Subcutaneous adipose tissue (tissue), 4 donors: ENCODE results near the gene FSCN2. TPM values are rescaled to one million over a fixed set of nuclear protein-coding genes. Genes with fewer than 3 reads are reported as not detected.

Experiments used
- total RNA-seq, 4 donors: library from RNA; depleted of rRNA; stranded (reverse); fragments of >200 nt; gene quantifications; one replicate each; pipeline ENCODE4 v1.1.0, GENCODE V29; 2016
- TF ChIP-seq, protein P1 (sequence below): fragments of 450-650 bp; IDR thresholded peaks from one replicate; pipeline ENCODE4 v1.5.1; 2016; ENCODE audit warnings: low read depth, mild to moderate bottlenecking, control low read depth, antibody characterized with exemption, moderate library complexity

The FSCN2 gene
- total RNA-seq, 4 donors from 2014 or later = 0.88 to 1.0 TPM; not detected in 2

DNA sequence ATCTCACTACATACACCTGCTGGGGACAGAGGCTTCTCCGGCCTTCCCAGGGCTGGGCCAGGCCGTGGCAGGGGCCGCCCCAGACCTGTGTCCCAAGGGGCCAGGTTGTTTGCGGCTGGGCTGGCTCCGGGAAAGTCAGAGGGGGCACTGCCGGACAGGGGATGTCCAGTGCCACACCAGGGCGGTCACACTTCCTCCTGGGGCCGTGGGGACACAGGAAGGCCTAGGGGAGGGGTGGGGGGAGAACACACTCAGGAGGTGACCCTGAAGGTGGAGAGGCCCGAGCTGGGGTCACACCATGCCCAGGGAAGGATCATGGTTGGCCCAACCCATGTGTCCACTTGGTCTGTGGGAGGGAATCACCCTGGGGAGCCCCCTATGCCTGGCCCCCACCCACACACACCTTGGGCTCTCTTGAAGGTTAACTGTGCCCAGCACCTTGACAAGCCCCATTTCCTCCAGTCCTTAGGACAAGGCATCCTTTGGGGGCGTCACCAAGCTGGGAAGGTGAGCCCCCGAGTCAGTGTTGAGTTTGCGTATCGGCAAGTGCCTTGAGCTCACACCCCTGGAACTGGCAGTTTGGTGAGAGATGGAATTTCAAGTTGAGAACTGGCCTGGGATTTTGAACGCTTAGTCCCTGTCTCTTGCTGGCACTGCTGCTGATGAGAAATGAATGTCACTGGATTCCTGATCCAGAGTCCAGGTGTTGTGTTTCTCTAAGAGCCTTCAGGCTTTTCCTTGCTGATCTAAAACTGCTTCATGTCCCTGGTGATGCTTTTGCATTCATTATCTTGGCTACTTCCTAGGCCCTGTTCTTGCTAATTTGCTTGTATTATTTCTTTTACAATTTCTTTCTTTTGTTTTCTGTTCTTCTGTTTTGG, 7.9 kb upstream of the FSCN2 start:
- TF ChIP-seq, protein P1, sequence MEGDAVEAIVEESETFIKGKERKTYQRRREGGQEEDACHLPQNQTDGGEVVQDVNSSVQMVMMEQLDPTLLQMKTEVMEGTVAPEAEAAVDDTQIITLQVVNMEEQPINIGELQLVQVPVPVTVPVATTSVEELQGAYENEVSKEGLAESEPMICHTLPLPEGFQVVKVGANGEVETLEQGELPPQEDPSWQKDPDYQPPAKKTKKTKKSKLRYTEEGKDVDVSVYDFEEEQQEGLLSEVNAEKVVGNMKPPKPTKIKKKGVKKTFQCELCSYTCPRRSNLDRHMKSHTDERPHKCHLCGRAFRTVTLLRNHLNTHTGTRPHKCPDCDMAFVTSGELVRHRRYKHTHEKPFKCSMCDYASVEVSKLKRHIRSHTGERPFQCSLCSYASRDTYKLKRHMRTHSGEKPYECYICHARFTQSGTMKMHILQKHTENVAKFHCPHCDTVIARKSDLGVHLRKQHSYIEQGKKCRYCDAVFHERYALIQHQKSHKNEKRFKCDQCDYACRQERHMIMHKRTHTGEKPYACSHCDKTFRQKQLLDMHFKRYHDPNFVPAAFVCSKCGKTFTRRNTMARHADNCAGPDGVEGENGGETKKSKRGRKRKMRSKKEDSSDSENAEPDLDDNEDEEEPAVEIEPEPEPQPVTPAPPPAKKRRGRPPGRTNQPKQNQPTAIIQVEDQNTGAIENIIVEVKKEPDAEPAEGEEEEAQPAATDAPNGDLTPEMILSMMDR = no peak

DNA sequence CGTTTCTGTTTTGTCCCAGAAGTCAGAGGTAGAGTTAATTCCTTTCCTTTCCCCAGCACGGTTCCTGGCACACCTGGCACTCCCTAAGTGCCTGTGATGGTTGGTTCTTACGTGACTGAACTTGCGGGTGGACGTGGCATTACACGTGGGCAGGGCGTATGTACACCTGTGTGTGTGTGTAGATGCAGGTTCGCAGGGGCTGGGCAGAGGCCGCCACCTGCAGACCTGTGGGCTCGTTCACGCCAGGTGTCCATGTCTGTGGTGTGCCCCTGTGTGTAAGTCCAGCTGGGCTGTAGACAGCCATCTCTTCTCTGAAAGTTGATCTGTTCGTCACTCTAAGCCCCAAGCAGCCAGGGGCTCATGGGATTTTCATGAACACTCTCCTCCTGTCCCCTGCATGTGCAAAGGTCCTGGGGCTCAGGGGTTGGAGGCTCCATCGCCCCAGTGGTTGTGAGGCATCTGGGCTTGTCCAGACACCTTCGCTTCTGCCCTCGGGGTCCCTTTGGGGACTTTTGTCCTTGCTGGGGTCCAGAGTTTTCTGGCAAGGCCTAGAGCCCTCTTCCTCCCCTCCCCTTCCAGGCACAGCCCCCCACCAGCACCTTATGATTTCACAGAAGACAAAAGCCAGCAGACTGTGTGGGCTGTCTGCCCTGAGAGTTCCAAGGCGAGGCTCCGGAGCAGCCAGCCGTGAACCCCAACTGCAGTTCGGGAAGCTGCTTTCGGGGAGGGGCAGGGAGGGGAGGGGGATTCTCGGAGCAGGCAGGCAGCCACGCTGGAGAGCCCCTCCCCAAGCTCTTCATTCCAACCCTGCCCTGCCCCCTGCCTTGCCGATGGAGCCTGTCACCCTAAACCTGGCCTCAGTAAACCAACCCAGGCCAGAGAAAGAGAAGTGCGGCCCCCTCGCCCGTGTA, 5.4 kb upstream of the FSCN2 start:
- TF ChIP-seq, protein P1 = no peak

DNA sequence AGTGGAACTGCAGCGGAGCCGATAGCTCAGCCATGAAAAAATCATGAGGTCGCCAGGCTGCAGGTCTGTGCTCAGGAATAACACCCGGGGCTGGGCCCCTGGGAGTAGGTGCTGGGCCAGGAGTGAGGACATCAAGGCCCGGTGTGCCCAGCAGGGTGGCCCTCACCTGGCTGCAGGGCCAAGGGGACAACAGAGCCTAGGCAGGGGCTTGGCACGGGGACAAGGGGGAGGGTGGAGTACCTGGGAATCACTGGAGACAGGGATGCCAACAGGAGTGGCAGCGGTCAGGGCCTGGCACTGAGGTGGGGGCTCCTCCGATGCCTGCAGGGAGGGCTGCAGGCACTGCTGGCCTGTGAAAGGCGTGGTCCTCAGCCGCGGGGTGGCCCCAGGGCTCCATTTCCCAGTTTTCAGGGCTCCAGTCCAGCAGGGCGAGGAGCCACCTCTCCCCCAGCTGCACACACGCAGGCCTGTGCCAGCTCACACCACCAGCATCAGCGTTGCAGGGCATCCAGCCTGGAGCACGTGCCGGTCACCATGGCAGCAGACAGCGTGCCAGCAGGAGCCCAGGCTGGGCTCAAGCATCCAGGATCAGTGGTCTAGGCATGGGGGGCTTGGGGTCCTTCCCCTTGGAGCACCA, 4.7 kb upstream of the FSCN2 start:
- TF ChIP-seq, protein P1 = no peak

DNA sequence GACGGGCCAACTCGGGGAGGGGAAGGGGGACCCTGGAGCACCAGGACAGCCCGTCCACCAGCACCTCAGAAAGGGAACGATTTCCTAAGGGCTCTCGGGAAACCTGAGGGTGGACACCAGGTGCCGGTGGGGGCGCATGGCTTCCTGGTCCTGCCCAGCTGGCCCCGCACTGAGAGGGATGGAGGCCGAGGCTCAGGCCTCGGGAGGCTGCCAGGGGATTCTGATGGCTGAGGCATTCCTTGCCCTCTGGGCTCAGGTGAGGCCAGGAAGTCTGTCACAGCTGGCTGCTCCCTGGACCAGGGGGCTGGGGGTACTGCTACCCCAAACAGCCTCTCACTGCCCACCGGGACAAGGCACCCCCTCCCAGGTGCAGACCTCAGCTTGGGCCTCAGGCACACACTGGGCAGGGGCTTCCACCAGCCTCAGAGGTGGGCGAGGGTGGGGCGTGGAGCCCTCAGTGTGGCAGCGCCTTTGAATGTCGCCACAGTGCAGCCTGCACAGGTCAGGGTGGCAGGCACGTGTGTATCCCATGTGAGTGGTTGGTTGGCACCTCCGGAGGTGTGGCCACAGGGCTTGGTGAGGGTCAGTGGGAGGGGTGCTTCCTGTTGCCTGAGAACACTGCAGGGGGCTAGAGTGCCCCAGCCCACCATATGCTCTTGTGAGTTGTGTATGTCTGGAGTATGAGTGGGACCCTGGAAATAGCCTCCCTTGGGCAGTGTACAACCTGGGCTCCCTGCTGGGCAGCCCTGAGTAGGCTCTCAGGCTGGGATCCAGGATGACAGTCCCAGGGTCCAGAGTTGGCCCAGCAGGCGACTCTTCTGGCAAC, 3.9 kb upstream of the FSCN2 start:
- TF ChIP-seq, protein P1 = no peak

DNA sequence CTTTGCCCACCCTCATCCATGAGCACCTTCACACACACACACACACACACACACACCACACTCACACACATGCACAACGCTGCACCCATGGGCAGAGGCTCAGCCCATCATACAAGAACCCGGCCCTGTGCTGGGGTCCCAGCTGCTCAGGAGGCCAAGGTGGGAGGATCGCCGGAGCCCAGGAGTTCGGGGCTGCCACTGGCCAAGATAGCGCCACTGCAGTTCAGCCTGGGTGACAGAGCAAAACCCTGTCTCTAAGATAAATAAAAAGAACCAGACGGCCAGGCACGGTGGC, 3.4 kb upstream of the FSCN2 start:
- TF ChIP-seq, protein P1 = no peak

DNA sequence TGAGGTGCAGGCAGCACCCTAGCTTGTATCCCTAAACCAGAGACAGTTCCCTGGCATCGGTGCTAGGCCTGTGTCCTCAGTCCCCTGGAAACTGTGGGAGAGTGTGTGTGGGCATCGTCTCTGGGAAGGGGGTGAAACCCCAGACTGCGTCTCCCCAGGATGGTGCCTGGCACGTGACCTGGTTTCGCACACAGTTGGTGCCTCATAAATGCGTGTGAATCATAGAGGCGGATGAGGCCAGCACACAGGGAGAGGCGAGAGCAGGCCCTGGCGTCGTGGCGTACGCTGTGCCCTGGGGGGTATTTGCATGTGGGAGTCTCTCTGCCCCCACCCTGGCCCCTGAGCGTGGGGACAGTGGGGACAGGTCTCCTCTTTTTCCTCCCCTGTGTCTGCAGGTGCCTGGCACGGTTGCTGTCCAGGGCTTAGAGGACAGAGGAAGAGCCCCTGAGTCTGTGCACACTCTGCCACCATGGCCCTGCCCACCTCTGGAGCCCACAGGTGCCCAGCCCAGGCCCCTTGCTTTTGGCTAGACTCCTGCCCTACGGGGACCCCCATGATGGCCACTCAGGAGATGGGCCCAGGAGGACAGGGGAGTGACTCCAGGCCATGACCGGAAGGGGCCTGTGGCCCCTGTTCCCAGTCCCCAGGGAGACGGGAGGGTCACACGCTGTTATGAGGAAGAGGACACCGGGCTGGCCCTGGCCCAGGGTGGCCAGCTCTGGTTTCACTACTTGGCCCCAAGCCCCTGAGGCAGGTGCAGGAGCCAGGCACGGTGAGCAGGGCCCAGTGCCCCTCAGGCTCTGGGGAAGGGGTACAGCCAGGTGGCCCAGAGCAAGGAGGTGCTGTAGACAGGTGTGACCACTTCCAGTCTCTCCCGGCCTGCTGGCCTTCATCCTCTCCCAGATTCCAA, 1.3 kb upstream of the FSCN2 start:
- TF ChIP-seq, protein P1 = no peak
